ENCODE data around the gene IFNAR1. TPM values are rescaled to one million over a fixed set of nuclear protein-coding genes. Genes with fewer than 3 reads are reported as not detected.

IFNAR1 gene
- 44.8 TPM for total RNA-seq

DNA sequence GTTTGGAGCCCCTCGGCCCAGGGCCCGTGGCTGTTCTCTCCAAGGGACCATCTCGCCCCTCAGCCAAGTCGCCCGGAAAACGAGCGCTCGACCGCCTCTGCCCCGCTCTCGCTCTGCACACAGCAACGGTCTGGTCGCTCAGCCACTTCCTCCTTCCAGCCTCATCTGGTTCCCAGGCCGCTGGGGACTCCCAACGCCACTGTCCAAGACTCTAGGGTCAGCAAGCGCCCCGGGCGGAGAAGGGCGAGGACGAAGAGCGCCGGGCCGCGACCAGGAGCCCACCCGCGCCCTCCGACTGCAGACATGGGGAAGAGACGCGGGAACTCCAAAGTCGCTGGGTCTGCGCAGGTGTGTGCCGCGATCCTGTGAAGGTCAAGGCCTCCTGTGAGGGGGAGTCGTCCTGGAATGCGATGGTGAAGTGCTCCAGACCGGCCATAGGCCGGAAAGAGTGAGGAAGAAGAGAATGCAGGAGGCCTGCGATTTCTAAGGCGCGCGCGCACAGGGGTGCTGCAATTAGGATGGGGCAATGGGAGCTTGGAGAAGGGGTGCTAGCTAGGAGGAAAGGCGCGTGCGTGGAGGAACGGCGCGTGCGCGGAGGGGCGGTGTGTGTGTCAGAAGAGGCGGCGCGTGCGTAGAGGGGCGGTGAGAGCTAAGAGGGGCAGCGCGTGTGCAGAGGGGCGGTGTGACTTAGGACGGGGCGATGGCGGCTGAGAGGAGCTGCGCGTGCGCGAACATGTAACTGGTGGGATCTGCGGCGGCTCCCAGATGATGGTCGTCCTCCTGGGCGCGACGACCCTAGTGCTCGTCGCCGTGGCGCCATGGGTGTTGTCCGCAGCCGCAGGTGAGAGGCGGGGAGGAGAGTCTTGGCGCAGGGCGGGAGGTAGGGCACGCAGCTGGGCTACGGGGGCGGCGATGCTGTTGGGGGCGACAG lies at the start of gene IFNAR1:
TSS of gene IFNAR1 (plus strand) at position 680 of the 931 bp plus-strand sequence. CDS start at position 766, 86 bp downstream.

DNA sequence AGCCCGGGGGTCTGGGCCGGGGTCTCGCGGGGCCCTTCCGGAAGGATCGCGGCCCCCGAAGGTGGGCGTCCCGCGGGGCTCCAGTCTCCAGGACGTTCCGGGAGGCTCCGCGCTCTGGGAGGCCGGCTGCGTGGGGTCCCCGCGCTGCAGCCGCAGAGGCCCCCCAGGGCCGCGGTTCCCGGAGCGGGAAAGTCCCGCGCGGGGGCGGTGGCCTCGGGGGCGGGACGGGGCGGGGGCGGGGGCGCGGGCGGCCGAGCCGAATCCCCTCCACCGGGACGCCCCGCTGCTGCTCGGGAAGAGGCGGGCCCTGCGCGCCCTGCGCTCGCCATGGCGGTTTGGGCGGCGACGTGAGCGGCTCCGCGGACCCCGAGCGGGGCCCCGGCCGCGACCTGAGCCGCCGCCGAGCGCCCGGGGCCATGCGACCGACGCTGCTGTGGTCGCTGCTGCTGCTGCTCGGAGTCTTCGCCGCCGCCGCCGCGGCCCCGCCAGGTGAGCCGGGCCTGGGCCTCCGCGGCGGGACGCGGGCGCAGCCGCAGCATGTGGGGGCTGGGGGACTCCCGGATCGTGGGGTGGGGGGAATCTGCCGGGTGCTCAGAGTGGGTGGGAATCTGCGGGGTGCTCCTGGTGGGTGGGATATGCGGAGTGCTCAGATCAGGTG lies 78.5 kb downstream of the IFNAR1 start, which contains the start of gene IFNGR2:
TSS of gene IFNGR2 (plus strand) at position 286 of the 658 bp plus-strand sequence. CDS start at position 417, 131 bp downstream.

Other genes starting within 250 kb of the IFNAR1 start
- gene IFNAR2, start 95.0 kb upstream of the IFNAR1 start, total RNA-seq, result 13.5 TPM
- 10.0 TPM for gene IL10RB, start 58.6 kb upstream of the IFNAR1 start, total RNA-seq
- gene IFNGR2, start 78.4 kb downstream of the IFNAR1 start, total RNA-seq, result 37.2 TPM
- 37.2 TPM for gene TMEM50B, start 155.0 kb downstream of the IFNAR1 start, total RNA-seq
- 5.0 TPM for gene DNAJC28, start 166.7 kb downstream of the IFNAR1 start, total RNA-seq
- 117 TPM for gene GART, start 217.1 kb downstream of the IFNAR1 start, total RNA-seq
- gene SON, start 218.1 kb downstream of the IFNAR1 start, total RNA-seq, result 240 TPM